ENCODE data around the gene DSG1.

GRCh38 chr18:31354990-31355389 is 37.0 kb downstream of the DSG1 start:
- TF ChIP-seq CTCF (IDR thresholded peaks at IDR 0.05) (no peak), POLR2A (IDR thresholded peaks at IDR 0.05) (no peak)
